Islet precursor cell (in vitro differentiated cells): ENCODE data around the gene BTG2.

Experiments used
- DNase-seq: peaks from one replicate; pipeline ENCODE4 v3.0.0-alpha.2; 2018

BTG2 gene

GRCh38 chr1:203346060-203346768 lies 40.9 kb downstream of the BTG2 start:
- peak; percentile 64 for DNase-seq

- DNase-seq = no peak
Measured at GRCh38 chr1:203346769-203347102, 41.4 kb downstream of the BTG2 start.

GRCh38 chr1:203349166-203349565 lies 43.8 kb downstream of the BTG2 start:
- no peak for DNase-seq

DNA sequence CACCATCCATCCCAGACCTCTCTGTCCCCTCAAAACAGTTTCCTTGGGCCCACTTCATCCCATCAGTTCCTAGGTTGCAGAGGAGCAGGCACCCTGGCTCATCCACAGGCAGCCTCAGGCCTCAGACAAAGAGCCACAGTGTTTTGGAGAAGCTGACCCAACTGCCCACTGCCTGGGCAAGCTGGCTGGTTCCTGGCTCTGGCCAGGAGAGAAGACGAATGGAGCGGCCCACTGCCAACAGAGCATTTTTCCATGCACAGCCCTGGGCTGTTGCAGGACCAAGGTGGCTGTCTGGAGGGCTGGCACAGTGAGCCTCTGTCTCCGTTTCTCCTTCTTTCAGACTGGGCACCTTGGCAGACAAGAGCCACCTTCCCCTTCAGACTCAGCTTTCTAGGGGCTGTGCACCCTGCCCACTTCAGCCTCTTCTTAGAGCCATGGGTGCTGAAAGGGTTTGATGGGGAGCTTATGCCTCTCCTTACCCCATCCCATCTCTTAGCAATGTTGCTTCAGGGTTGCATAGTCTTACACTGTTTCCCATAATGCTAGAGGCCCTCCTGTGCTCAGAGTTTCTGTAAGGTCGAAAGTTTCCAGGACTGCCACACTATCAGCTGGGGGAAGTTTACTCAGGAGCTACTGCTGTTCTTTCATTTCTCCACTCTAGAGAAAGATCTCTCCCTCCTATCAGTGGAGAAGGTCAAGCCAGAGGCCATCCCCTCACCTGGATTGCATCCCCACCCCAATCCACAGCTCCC lies 44.6 kb downstream of the BTG2 start:
- no peak for DNase-seq

DNA sequence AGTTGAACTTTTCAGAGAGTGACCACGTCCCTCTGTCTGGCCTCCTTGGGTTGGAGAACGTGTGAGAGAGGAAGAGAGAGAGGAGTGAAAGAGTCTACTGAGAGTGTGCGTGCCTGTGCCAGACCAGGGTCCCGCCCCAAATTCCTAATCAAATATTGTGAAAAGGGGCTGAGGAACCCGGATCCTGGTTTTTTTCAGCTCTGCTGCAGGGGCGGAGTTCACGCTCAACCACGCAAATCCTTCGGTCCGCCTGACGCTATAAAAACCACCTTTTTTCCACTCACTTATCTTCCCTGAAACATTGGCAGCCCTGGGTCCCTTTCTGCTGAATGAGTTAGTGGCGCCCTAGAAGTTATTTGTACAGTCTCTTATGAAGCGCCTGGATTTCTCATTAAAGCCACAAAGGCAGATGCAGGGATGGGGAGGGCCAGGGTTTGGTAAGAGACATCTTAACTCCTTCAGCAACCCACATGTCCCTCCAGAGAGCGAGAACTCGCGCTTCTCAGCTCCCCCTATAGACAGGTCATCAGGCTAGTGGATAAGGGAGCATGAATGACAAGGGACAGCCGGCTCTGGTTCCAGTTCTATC lies 45.8 kb downstream of the BTG2 start, which contains the start of gene FMOD:
TSS of gene FMOD (minus strand) at position 86 of the 589 bp plus-strand sequence. CDS start 2,852 bp downstream, outside the sequence.
- peak; percentile 63 for DNase-seq

- DNase-seq = no peak
Measured at GRCh38 chr1:203353486-203353885, 48.2 kb downstream of the BTG2 start.

DNA sequence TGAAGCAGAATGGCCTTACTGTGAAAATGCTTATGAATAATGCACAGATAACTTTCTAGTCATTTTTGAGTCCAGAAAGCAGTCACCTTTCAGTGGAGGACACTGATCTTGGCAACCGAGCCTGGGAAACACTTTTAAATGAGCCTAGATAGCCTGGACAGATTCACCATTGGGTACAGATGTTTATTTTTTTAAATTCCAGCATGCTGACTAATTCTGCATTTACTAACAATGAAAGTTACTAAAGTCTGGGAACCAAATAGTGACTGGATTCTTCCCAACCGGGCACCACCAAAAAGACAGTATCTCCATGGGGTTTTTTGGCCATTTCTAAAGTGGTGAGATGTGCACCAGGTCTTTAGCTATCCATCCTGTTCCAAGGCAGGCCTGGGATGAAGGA lies 48.9 kb downstream of the BTG2 start:
- no peak for DNase-seq

DNA sequence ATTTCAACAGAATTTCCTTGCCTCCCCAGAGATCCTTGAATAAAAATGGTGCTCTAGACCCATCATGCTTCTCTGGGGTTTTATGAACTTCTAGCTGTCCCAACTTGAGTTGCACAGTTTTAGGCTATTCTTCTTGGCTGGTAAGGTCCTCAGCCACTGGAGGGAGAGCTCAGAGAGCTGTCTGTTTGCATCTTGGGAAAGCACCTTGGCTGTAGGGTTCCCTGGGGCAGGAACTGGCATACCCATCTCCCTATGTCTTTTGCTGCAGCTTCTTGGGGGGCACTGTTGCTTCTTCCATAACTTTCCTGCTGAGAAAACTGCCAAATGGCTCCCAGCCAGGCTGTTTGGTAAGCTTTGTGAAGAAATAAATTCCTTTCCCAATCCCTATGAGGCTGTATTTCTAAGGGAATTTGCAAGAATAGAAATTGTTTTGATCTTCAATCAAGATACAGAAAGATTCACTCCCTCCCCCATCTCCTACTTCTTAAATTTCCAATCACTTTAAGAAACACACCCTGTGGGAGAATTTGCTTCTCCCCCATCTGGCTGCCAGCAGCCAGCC lies 53.8 kb downstream of the BTG2 start:
- DNase-seq = no peak
